Calu3 (cell line): ENCODE measurements around the gene TMPRSS2. TPM values are rescaled to one million over a fixed set of nuclear protein-coding genes. Genes with fewer than 3 reads are reported as not detected.

Experiments
- BruUV-seq: library from RNA; stranded (reverse); fragments of 400-500 nt; replicated peaks from 2 replicates; lab custom pipeline; 2021; lab: Mats Ljungman, UMichigan
- CTCF ChIA-PET: fragments of 300-600 bp; sonication (Branson Sonifier 250); formaldehyde crosslinking; loops from one replicate; lab custom pipeline; 2022; ENCODE audit warnings: antibody characterized with exemption; lab: Charles Lee
- DNase-seq: peaks from one replicate; pipeline ENCODE4 v3.0.0; 2022
- H3K27ac Mint-ChIP-seq: one replicate; pipeline ENCODE4 v1.8.0; 2022; ENCODE audit warnings: mixed read lengths; ENCODE audit not compliant: unreplicated experiment
- H3K27me3 Mint-ChIP-seq: one replicate; pipeline ENCODE4 v1.8.0; 2022; ENCODE audit warnings: mixed read lengths; ENCODE audit not compliant: unreplicated experiment
- H3K36me3 Mint-ChIP-seq: one replicate; pipeline ENCODE4 v1.8.0; 2022; ENCODE audit warnings: mild to moderate bottlenecking, moderate library complexity, mixed read lengths; ENCODE audit not compliant: insufficient read depth, unreplicated experiment
- H3K4me1 Mint-ChIP-seq: one replicate; pipeline ENCODE4 v1.8.0; 2022; ENCODE audit warnings: mild to moderate bottlenecking, low read depth, mixed read lengths; ENCODE audit not compliant: unreplicated experiment
- H3K4me3 Mint-ChIP-seq: one replicate; pipeline ENCODE4 v1.8.0; 2022; ENCODE audit warnings: mild to moderate bottlenecking, low read depth, moderate library complexity, mixed read lengths; ENCODE audit not compliant: unreplicated experiment
- H3K9me3 Mint-ChIP-seq: one replicate; pipeline ENCODE4 v1.8.0; 2022; ENCODE audit warnings: low read depth, mixed read lengths; ENCODE audit not compliant: unreplicated experiment
- intact Hi-C: fragments of 100-400 bp; cut with micrococcal nuclease; formaldehyde crosslinking; loops from one replicate; pipeline ENCODE4 v1.10.0; 2022; ENCODE audit not compliant: unreplicated experiment
- total RNA-seq: library from RNA; stranded (reverse); gene quantifications from 2 replicates; pipeline ENCODE4 v1.2.3, GENCODE V29; 2022
- TF ChIP-seq, protein P1 (sequence below): fragments of 200-600 bp; IDR thresholded peaks from one replicate; pipeline ENCODE4 v1.8.0; 2022; ENCODE audit warnings: antibody characterized with exemption; ENCODE audit not compliant: unreplicated experiment

TMPRSS2 gene
- total RNA-seq, 1 experiment from 2014 or later: 13.1 TPM

- intact Hi-C loops: no loop called here
- H3K4me1 Mint-ChIP-seq: peaks cover 8% of the 10 kb centered on the region
- BruUV-seq: no TSS peak
- H3K27me3 Mint-ChIP-seq: peaks cover 29% of the 10 kb centered on the region
- H3K9me3 Mint-ChIP-seq: no peaks in the 10 kb centered on the region
- H3K4me3 Mint-ChIP-seq: no peak overlapping the region
- H3K36me3 Mint-ChIP-seq: no peaks in the 10 kb centered on the region
- H3K27ac Mint-ChIP-seq: no peak overlapping the region
- TF ChIP-seq, protein P1, sequence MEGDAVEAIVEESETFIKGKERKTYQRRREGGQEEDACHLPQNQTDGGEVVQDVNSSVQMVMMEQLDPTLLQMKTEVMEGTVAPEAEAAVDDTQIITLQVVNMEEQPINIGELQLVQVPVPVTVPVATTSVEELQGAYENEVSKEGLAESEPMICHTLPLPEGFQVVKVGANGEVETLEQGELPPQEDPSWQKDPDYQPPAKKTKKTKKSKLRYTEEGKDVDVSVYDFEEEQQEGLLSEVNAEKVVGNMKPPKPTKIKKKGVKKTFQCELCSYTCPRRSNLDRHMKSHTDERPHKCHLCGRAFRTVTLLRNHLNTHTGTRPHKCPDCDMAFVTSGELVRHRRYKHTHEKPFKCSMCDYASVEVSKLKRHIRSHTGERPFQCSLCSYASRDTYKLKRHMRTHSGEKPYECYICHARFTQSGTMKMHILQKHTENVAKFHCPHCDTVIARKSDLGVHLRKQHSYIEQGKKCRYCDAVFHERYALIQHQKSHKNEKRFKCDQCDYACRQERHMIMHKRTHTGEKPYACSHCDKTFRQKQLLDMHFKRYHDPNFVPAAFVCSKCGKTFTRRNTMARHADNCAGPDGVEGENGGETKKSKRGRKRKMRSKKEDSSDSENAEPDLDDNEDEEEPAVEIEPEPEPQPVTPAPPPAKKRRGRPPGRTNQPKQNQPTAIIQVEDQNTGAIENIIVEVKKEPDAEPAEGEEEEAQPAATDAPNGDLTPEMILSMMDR: no peak
- CTCF ChIA-PET: no interaction called here
- no peak for DNase-seq
Measured at GRCh38 chr21:41547111-41547510, 39.2 kb upstream of the TMPRSS2 start.

DNA sequence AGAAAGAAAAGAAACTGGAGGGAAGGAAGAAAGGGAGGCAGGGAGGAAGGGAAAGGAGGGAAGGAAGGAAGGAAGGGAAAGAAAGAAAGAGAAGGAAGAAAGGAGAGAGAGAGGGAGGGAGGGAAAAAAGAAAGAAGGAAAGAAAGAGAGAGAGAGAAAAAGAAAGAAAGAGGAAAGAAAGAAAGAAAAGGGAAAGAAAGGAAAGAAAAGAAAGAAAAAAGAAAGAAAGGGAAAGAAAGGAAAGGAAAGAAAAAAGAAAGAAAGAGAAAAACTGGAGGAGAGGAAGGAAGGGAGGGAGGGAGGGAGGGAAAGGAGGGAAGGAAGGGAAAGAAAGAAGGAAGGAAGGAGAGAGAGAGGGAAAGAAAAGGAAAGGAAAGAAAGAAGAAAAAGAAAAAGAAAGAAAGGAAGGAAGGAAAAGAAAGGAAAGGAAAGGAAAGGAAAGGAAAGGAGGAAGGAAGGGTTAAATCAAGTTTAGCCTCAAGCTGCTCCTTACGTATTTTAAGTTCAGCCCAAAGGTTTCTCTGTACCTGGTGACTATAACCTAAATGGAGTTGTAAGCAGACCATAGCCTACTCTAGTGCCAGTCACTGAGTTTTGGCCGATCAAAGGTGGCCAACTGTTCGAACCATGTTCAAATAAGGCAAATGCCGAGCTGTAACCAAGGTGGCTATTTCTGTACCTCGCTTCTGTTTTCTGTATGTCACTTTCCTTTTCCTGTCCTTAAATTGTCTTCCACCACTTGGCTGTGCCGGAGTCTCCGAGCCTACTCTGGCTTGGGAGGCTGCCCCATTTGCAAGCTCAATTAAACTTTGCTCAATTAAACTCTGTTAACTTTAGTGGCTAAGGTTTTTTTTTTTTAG lies 37.8 kb upstream of the TMPRSS2 start:
- no peak overlapping the region for H3K27ac Mint-ChIP-seq
- H3K4me3 Mint-ChIP-seq: no peak overlapping the region
- H3K9me3 Mint-ChIP-seq: no peaks in the 10 kb centered on the region
- H3K36me3 Mint-ChIP-seq: no peaks in the 10 kb centered on the region
- DNase-seq: no peak
- intact Hi-C loops: no loop called here
- H3K27me3 Mint-ChIP-seq: peaks cover 29% of the 10 kb centered on the region
- no TSS peak for BruUV-seq
- H3K4me1 Mint-ChIP-seq: peaks cover 8% of the 10 kb centered on the region
- CTCF ChIA-PET: no interaction called here
- TF ChIP-seq, protein P1: no peak

DNA sequence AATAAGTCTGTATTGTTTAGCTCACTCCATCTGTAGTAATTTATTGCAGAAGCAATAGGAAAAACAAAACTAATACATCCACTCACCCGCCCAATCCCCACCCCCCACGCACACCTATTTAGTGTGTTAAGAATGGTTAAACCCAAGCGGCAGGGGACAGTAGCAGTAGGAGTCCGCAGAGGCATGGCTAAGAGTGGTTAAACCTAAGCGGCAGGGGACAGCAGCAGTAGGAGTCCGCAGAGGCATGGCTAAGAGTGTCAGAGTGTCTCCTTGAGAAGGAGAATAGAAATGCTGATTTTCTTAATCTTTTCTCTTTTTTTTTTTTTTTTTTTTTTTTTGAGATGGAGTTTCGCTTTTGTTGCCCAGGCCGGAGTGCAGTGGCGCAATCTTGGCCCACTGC lies 34.8 kb upstream of the TMPRSS2 start:
- BruUV-seq: no TSS peak
- TF ChIP-seq, protein P1: no peak
- peaks cover 8% of the 10 kb centered on the region for H3K4me1 Mint-ChIP-seq
- no peaks in the 10 kb centered on the region for H3K9me3 Mint-ChIP-seq
- no peak for DNase-seq
- H3K27ac Mint-ChIP-seq: no peak overlapping the region
- intact Hi-C loops: no loop called here
- H3K4me3 Mint-ChIP-seq: no peak overlapping the region
- peaks cover 29% of the 10 kb centered on the region for H3K27me3 Mint-ChIP-seq
- H3K36me3 Mint-ChIP-seq: no peaks in the 10 kb centered on the region
- CTCF ChIA-PET: no interaction called here

- no peaks in the 10 kb centered on the region for H3K9me3 Mint-ChIP-seq
- no peak for DNase-seq
- no peaks in the 10 kb centered on the region for H3K27me3 Mint-ChIP-seq
- CTCF ChIA-PET: interaction anchor here (0.6 to 1.3 kb wide), 2 partner anchors 17 to 372 kb away, joined by 3 read pairs; no protein-coding TSS in a partner anchor
- BruUV-seq: no TSS peak
- H3K4me3 Mint-ChIP-seq: no peak overlapping the region
- TF ChIP-seq, protein P1: no peak
- peaks cover 11% of the 10 kb centered on the region for H3K4me1 Mint-ChIP-seq
- intact Hi-C loops: loop anchor here (5.0 kb wide), 1 partner anchor 55 kb away; no protein-coding TSS in a partner anchor
- peaks cover 12% of the 10 kb centered on the region for H3K36me3 Mint-ChIP-seq
- H3K27ac Mint-ChIP-seq: no peak overlapping the region
Measured at GRCh38 chr21:41537356-41537755, 29.4 kb upstream of the TMPRSS2 start.
